ENCODE data around the gene CDH23.
A peak's percentile ranks its signal among the peaks of the same experiment; 100 is the strongest.

CDH23 gene

DNA sequence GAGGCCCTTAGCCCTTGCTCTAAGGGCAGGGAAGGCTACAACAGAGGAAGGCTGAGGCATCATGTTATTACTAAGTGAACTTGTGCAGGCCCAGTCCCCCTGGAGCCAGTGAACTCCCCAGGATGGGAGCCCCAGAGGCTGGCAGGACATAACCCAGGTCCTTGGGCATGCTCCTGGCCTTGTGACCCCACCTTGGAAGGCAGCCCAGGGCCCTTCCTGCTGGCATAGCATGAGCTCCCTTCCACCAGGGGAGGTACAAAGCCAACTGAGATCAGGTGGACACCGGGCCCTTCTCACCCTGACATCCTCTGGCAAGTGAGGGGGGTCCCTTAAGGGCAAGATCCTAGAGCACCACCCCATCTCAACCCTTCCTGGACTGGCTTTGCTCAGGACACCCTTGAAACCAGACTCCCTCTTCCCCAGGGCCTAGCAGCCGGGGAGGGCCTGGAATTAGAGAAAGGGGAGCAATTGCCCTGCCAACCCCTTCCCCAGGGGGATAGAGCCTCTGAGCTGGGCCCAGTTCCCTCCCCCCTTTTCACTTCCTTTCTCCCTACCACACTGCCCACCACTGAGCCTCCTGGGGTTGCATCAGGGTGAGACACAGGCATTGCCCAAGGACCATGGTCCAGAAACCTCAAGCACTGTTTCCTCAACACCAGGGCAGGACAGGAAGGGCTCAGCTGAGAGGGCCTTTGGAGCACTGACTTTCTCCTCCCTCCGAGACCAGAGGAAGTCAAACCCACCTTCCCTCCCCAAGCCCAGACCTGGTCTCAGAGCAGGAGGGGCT is 378.4 kb downstream of the CDH23 start:
- Mint-ChIP-seq H3K36me3 (ENCODE audit: low read depth) (peaks cover 6% of the 10 kb centered on the region), H3K27ac (no peak overlapping the region), H3K4me3 (peak overlapping the region; percentile 39), H3K9me3 (peaks cover 4% of the 10 kb centered on the region), H3K27me3 (ENCODE audit: low read depth) (no peaks in the 10 kb centered on the region), H3K4me1 (ENCODE audit: low read depth) (peaks cover 47% of the 10 kb centered on the region)

DNA sequence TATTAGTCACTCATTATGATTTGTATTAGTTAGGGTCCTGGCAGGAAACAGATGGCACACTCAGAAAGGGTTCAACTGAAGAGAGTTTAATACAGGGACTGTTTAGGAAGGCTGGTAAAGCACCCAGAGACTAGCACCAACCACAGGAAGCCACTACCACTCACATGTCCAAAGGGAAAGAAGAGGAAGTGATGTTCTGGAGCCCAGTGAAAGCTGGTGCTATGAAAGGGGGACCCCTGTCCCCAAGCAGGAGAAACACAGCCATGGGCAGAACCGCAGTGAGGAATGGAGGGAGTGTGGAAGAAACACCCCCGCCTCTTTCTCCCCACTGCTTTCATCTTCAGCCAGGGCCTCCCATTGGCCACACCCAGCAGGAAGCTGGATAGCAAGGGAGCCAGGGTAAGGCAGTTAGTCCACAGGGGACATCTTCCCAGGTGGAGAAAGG is 379.8 kb downstream of the CDH23 start:
- H3K27me3 Mint-ChIP-seq (ENCODE audit: low read depth), result no peaks in the 10 kb centered on the region
- peaks cover 5% of the 10 kb centered on the region for H3K36me3 Mint-ChIP-seq (ENCODE audit: low read depth)
- H3K27ac Mint-ChIP-seq, result no peak overlapping the region
- peaks cover 39% of the 10 kb centered on the region for H3K4me1 Mint-ChIP-seq (ENCODE audit: low read depth)
- no peak overlapping the region for H3K4me3 Mint-ChIP-seq
- H3K9me3 Mint-ChIP-seq, result peaks cover 4% of the 10 kb centered on the region

DNA sequence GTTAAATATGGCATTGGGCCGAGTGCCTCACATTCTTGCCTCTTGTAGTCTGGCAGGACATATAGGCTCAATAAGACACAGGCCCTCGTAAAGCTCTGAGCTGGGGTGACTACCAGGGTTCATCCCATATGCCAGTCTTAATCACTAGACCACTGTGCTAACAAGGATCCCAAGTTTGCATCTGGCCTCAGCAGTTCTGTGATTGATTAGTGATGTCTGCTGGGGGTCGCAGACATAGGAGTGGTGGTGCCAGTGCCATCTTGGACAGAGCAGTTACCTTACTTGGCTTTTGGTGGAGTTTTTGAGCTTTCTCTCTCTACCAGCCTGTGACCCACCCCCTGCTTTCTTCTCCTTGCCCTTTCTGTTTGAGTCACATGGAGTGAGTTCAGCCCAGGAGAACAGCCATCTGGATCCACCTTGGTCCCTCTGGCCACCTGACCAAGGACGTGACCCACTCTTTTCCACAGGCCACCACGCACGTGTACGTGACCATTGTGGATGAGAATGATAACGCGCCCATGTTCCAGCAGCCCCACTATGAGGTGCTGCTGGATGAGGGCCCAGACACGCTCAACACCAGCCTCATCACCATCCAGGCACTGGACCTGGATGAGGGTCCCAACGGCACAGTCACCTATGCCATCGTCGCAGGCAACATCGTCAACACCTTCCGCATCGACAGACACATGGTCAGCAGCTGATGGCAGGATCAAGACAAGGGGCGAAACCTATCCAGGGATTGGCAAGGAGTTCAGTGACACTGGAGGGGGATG is 380.7 kb downstream of the CDH23 start:
- H3K27me3 Mint-ChIP-seq (ENCODE audit: low read depth), result no peaks in the 10 kb centered on the region
- H3K4me3 Mint-ChIP-seq, result no peak overlapping the region
- peaks cover 32% of the 10 kb centered on the region for H3K4me1 Mint-ChIP-seq (ENCODE audit: low read depth)
- H3K27ac Mint-ChIP-seq, result peak overlapping the region; percentile 50
- H3K9me3 Mint-ChIP-seq, result peaks cover 4% of the 10 kb centered on the region
- H3K36me3 Mint-ChIP-seq (ENCODE audit: low read depth), result peaks cover 2% of the 10 kb centered on the region

DNA sequence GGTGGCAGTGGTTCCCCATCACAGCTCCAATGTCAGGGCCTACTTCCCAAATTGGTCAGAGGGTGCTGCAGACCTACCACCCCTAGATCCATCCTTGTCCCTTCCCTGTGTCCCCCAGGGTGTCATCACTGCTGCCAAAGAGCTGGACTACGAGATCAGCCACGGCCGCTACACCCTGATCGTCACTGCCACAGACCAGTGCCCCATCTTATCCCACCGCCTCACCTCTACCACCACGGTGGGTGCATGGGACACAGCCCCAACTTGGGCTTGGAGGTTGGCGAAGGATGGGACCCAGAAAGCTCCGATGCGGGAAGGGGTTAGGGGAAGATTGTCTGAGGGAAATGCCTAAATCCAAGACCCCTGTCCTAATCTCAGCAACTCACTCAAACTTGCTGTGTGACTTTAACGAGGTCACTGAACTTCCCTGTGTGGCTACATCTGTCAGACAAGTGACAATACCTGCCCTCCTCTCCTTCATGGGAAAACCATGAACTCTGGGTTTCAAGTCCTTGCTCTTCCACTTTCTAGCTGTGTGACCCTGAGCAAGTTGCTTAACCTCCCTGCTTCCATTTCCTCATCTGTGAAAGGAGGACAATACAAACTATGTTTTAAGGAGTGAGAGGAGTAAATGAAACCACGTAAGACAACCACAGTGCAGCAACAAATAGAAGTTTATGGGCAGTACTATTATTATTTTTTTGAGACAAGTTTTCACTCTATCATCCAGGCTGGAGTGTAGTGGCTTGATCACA is 381.5 kb downstream of the CDH23 start:
- Mint-ChIP-seq H3K27ac (no peak overlapping the region), H3K4me1 (ENCODE audit: low read depth) (peaks cover 40% of the 10 kb centered on the region), H3K4me3 (no peak overlapping the region), H3K36me3 (ENCODE audit: low read depth) (peaks cover 2% of the 10 kb centered on the region), H3K9me3 (peaks cover 4% of the 10 kb centered on the region), H3K27me3 (ENCODE audit: low read depth) (no peaks in the 10 kb centered on the region)

DNA sequence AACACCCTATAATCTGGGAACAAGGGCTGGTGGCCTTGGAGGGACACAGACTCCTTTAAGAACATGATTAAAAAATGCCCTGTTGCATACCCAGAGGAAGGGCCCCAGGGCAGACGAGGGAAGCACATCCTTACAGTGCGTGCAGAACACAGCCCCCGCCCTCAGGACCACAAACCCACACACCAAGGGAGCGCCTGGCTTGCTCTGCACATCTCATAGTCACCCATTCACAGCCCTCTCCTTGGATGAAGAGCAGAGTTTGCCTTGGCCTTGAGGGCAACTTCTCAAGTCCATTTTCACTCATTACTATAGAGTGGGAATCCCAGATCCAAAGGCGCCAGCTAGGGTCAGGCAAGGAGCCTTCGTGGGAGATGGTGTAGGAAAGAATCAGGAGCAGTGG is 382.9 kb downstream of the CDH23 start:
- Mint-ChIP-seq H3K4me3 (no peak overlapping the region), H3K9me3 (peaks cover 4% of the 10 kb centered on the region), H3K4me1 (ENCODE audit: low read depth) (peaks cover 33% of the 10 kb centered on the region), H3K27ac (peak overlapping the region; percentile 36), H3K36me3 (ENCODE audit: low read depth) (peaks cover 2% of the 10 kb centered on the region), H3K27me3 (ENCODE audit: low read depth) (no peaks in the 10 kb centered on the region)

DNA sequence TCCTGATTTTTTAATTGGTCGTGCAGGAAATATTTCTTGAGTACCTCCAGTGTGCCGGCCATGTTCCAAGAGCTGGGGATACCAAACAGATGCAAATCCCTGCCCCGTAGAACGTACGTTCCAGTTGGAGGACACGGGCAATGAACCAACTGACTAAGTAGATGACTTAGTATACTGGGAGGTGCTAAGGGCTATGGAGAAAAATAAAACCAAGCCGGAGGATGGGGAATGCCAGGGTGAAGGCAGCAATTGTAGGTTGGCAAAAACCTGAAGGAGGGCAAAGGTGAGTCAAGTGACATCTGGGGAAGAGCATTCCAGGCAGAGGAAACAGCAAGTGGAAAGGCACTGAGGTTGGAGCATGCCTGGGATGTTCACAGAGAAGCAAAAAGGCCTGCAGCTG is 383.4 kb downstream of the CDH23 start:
- no peak overlapping the region for H3K27ac Mint-ChIP-seq
- H3K9me3 Mint-ChIP-seq, result peaks cover 4% of the 10 kb centered on the region
- H3K36me3 Mint-ChIP-seq (ENCODE audit: low read depth), result peaks cover 2% of the 10 kb centered on the region
- H3K27me3 Mint-ChIP-seq (ENCODE audit: low read depth), result no peaks in the 10 kb centered on the region
- peaks cover 33% of the 10 kb centered on the region for H3K4me1 Mint-ChIP-seq (ENCODE audit: low read depth)
- no peak overlapping the region for H3K4me3 Mint-ChIP-seq

DNA sequence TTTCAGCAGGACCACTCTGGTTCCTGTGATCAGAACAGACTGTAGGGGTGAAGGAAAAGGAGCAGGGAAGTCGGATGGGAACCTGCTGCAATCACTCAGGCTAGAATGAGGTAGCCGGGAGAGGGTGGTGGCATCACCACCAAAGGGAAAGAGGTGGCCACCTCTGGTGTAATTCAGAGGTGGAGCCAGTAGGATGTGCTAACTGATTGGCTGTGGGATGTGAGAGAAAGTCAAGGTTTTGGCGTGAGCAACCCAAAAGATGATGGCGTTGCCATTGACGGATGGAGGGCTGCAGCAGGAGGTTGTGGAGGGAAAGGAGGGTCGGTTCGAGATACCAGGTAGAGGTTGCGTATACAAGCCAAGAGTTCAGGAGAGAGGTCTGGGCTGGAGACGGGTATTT is 384.0 kb downstream of the CDH23 start:
- peaks cover 4% of the 10 kb centered on the region for H3K9me3 Mint-ChIP-seq
- peaks cover 28% of the 10 kb centered on the region for H3K4me1 Mint-ChIP-seq (ENCODE audit: low read depth)
- no peaks in the 10 kb centered on the region for H3K27me3 Mint-ChIP-seq (ENCODE audit: low read depth)
- H3K27ac Mint-ChIP-seq, result no peak overlapping the region
- peaks cover 2% of the 10 kb centered on the region for H3K36me3 Mint-ChIP-seq (ENCODE audit: low read depth)
- H3K4me3 Mint-ChIP-seq, result no peak overlapping the region

DNA sequence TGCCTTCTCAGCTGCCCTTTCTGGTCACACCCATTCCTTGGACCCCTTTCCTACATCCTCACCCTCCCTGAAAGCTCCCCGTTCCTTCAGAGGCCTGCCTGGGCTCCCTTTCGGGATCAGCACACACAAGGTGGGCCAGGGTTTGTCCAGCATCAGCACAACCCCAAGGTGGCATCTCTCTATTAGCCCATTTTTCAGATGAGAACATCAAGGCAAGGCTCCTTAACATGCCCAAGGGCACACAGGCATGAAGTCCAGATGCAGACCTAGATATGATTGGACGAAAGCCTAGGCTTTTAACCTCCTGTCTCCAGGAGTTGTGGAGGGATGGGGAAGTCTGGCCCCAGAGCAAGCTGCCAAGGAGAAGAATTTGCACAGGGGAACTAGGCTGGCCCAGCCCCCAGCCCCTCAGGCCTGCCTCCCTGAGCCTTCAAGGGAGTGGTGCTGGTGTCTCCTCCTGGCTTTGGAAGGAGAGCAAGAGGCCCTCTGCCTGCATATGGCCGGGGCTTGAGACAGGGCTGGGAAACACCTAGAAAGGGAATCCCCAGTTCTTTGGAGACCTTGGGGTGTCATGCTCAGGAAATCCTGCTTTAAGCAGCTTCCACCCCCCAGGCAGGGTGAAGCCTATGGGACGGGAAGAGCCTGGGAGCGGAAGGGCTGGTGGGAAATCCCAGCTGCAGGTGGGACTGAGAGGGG is 385.6 kb downstream of the CDH23 start:
- Mint-ChIP-seq H3K27ac (no peak overlapping the region), H3K4me3 (no peak overlapping the region), H3K4me1 (ENCODE audit: low read depth) (peaks cover 16% of the 10 kb centered on the region), H3K27me3 (ENCODE audit: low read depth) (no peaks in the 10 kb centered on the region), H3K9me3 (peaks cover 2% of the 10 kb centered on the region), H3K36me3 (ENCODE audit: low read depth) (no peaks in the 10 kb centered on the region)

DNA sequence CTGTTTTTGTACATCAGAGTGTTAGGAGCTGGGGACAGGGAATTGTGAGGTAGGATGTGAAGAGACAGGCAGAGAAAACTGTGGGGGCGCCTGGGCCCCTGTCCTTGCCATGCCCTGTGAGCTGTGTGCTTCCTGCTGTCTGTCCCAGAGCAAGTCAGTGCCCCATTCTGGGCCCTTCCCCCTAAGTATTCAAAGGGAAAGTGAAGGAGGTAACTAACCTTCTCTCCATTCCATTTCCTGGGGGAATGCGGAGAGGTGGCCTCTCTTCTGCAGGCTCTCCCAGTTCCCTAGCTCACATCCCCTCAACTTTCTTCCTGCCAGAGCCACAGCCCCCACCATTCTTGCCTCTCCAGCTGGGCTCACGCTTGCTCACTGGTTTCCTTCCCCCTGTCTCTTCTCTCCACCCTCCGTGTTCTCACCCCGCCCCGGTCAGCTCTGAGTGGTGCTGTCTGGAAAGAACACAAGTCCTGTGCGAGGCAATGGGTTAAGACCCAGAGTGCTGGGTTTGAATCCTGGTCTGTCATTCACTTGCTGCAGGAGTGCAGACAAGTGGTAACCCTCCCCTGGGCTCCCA is 386.3 kb downstream of the CDH23 start:
- Mint-ChIP-seq H3K9me3 (no peaks in the 10 kb centered on the region), H3K4me3 (no peak overlapping the region), H3K27me3 (ENCODE audit: low read depth) (no peaks in the 10 kb centered on the region), H3K27ac (no peak overlapping the region), H3K4me1 (ENCODE audit: low read depth) (peaks cover 15% of the 10 kb centered on the region), H3K36me3 (ENCODE audit: low read depth) (no peaks in the 10 kb centered on the region)

DNA sequence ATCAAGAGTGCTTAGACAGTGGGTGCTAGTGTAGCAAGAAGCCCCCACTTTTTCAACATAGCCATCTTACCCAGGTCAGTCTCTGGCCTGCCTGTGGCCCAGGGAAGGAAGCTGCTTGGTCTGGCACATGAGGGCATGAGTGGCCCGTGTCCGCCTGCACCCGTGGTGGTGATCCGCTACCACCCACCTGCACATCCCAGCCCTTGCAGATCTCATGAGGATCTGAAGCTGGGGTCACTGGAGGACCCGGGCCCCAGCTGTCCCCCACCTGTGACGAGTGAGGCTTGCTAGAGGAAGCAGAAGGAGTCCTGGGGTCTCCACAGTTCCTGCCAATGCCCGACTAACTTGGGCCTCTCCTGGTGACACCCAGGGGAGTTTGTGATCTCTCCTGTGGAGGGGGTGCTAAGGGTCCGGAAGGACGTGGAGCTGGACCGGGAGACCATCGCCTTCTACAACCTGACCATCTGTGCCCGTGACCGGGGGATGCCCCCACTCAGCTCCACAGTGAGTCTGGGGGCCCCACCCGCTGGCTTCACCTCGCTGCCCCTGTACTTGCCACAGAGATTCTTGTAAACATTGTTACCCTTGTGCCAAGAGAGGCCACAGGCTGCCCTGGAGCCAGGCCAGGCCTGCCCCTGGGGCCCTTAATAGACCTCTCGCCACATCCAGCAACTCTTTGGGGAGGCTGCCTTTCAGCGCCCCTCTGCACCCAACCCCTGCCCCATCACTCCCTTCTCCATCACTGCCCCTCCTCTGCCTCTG is 387.4 kb downstream of the CDH23 start:
- H3K4me3 Mint-ChIP-seq, result no peak overlapping the region
- no peaks in the 10 kb centered on the region for H3K36me3 Mint-ChIP-seq (ENCODE audit: low read depth)
- H3K9me3 Mint-ChIP-seq, result no peaks in the 10 kb centered on the region
- H3K4me1 Mint-ChIP-seq (ENCODE audit: low read depth), result peaks cover 15% of the 10 kb centered on the region
- H3K27me3 Mint-ChIP-seq (ENCODE audit: low read depth), result no peaks in the 10 kb centered on the region
- H3K27ac Mint-ChIP-seq, result no peak overlapping the region

DNA sequence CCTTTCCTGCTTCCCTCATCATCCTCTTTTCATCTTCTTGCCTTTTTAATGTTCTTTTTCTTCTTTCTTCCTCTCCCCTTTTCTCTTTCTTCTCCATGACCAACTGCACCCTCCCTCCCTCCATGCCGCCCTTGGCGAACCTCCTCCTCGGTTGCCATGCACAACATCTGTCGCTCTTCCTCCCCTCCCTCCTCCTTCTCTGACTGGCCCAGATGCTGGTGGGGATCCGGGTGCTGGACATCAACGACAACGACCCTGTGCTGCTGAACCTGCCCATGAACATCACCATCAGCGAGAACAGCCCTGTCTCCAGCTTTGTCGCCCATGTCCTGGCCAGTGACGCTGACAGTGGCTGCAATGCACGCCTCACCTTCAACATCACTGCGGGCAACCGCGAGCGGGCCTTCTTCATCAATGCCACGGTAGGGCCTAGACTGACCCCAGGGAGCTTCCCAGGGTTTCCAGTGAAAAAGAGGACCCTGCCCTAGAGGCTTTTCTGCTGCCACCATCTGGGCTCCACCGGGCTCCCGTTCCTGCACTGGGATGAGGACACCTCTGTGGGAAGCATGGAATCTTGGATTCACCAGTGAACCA is 388.1 kb downstream of the CDH23 start:
- H3K27me3 Mint-ChIP-seq (ENCODE audit: low read depth), result no peaks in the 10 kb centered on the region
- H3K4me3 Mint-ChIP-seq, result no peak overlapping the region
- no peaks in the 10 kb centered on the region for H3K9me3 Mint-ChIP-seq
- no peak overlapping the region for H3K27ac Mint-ChIP-seq
- no peaks in the 10 kb centered on the region for H3K36me3 Mint-ChIP-seq (ENCODE audit: low read depth)
- H3K4me1 Mint-ChIP-seq (ENCODE audit: low read depth), result peaks cover 13% of the 10 kb centered on the region

DNA sequence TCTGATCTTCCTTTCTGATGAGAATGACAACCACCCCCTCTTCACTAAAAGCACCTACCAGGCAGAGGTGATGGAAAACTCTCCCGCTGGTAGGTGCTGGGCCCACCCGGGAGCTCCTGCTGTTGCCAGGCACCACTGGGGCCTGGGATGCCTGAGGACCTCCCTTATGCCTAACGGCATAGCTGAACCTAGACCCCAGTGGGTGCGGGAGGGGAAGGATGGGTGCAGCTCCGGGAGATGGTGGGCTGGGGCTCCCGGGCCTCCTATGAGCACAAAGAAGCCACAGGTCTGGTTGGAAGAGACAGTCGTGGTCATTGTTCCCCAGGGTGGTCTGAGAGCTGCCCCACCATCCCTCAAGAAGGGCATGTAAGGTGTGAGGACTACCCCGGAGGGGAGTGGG is 392.2 kb downstream of the CDH23 start:
- Mint-ChIP-seq H3K36me3 (ENCODE audit: low read depth) (no peaks in the 10 kb centered on the region), H3K9me3 (no peaks in the 10 kb centered on the region), H3K27me3 (ENCODE audit: low read depth) (no peaks in the 10 kb centered on the region), H3K4me1 (ENCODE audit: low read depth) (peaks cover 5% of the 10 kb centered on the region), H3K27ac (no peak overlapping the region), H3K4me3 (no peak overlapping the region)

DNA sequence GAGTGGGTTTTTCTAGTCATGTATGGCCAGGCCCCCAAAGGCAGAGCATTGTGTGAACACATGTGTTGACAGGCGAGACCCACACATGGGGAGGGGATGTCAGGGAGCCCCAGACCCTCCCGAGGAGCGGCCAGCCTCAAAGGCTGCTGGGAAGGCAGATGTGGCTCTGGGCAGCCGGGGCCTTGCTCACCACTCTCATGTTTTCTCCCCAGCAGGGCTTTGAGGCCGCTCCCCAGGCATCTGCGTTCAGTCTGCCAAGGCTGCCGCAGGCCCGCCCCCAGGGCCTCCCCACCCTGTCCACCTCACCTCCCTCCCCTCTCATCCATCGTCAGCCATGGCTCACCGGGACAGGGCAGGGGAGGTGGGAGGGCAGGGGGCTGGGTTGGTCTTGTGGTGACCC is 393.2 kb downstream of the CDH23 start:
- H3K4me1 Mint-ChIP-seq (ENCODE audit: low read depth), result peaks cover 5% of the 10 kb centered on the region
- no peaks in the 10 kb centered on the region for H3K27me3 Mint-ChIP-seq (ENCODE audit: low read depth)
- H3K9me3 Mint-ChIP-seq, result no peaks in the 10 kb centered on the region
- no peaks in the 10 kb centered on the region for H3K36me3 Mint-ChIP-seq (ENCODE audit: low read depth)
- H3K27ac Mint-ChIP-seq, result no peak overlapping the region
- no peak overlapping the region for H3K4me3 Mint-ChIP-seq

All from T-helper 1 cell treated with Interleukin-12 subunit alpha and Interleukin-12 subunit beta and Interleukin-4 antibody, amounts not matched to agents 30 μg/mL and 1 μg/mL, for 36 hours (primary cell).